ENCODE measurements around the gene GAST. TPM values are rescaled to one million over a fixed set of nuclear protein-coding genes. Genes with fewer than 3 reads are reported as not detected.

Gene GAST
- total and polyA plus RNA-seq, 9 of the 15 experiments (the other 6 are each of a cell fraction or from before 2014, with no cell fraction given), result not detected

DNA sequence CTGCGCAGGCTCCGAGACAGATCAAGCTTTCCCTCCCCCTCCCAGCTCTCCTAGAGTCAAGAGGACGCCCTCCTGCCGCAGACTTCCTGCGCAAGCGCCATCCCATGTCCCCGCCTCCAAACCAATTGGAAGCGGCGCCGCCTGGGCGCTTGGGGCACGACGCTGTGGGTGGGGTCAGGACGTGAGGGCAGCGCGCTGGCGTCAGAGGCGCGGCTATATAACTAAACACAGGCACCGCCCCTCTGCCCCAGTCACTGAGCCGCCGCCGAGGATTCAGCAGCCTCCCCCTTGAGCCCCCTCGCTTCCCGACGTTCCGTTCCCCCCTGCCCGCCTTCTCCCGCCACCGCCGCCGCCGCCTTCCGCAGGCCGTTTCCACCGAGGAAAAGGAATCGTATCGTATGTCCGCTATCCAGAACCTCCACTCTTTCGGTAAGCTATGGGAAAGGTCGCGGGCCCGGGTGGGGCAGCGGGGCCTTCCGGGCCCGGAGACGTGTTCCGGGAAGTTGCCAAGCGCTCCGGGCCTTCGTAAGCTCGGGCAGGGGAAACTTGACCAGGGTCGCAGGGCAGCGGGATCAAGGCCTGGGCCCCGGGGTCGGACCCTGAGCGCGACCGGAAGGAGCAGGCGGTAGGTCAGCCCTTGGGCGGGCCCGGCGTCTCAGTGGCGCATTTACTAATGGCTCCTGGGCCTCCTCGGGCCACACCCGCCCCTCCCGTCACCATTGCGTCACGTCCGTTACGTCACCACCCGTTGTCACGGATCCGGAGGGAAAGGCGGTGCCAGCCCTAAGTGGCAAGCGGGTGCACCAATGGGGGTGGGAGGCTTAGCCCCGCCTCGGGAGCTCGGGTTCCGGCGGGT lies 23.3 kb upstream of the GAST start, which contains the start of gene EIF1 (continued):
- TF ChIP-seq, protein P1, sequence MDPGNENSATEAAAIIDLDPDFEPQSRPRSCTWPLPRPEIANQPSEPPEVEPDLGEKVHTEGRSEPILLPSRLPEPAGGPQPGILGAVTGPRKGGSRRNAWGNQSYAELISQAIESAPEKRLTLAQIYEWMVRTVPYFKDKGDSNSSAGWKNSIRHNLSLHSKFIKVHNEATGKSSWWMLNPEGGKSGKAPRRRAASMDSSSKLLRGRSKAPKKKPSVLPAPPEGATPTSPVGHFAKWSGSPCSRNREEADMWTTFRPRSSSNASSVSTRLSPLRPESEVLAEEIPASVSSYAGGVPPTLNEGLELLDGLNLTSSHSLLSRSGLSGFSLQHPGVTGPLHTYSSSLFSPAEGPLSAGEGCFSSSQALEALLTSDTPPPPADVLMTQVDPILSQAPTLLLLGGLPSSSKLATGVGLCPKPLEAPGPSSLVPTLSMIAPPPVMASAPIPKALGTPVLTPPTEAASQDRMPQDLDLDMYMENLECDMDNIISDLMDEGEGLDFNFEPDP (CRISPR knock-in tag; IDR thresholded peaks at IDR 0.05), result peak; percentile 10; the same call in 1 of the 2 replicates
- peak; percentile 99 for TF ChIP-seq ATF4 (CRISPR knock-in tag; IDR thresholded peaks at IDR 0.05)
- peak in 1 of 2 experiments; percentile 89; a peak in 2 of 4 replicates for TF ChIP-seq KDM4B (IDR thresholded peaks at IDR 0.05; ENCODE audit: borderline replicate concordance in 2 of 2, low read depth in 1 of 2)
- TF ChIP-seq ZNF280A (IDR thresholded peaks at IDR 0.05; ENCODE audit: low read depth, partially characterized antibody), result no peak
- peak; percentile 98 for TF ChIP-seq OTX1 (CRISPR knock-in tag; IDR thresholded peaks at IDR 0.05)
- TF ChIP-seq RBM22 (IDR thresholded peaks at IDR 0.05; ENCODE audit: low read depth, low read length, poor library complexity, severe bottlenecking), result peak; percentile 100
- TF ChIP-seq BACH1 (tag; IDR thresholded peaks at IDR 0.05), result no peak
- peak; percentile 92 for TF ChIP-seq ZBTB40 (IDR thresholded peaks at IDR 0.05)
- no peak; the same call in 1 of the 2 replicates for TF ChIP-seq ZBTB40 (CRISPR knock-in tag; IDR thresholded peaks at IDR 0.05)
- TF ChIP-seq GTF2B (IDR thresholded peaks at IDR 0.05; ENCODE audit: extremely low read depth, insufficient read length), result peak; percentile 86
- no peak for TF ChIP-seq ZNF444 (CRISPR knock-in tag; IDR thresholded peaks at IDR 0.05)
- 0 out of 2 replicates have a peak, but pooled peaks have one; percentile 45 for TF ChIP-seq FOXJ2 (tag; IDR thresholded peaks at IDR 0.05)
